Left colon (tissue), 2 donors: ENCODE results near the gene TRERF1. TPM values are rescaled to one million over a fixed set of nuclear protein-coding genes. Genes with fewer than 3 reads are reported as not detected.

ENCODE experiments used
- ATAC-seq: fragments of 200-7000 bp; cut with Tn5 transposase; one replicate; pipeline ENCODE4 v1.9.1; 2020; ENCODE audit warnings: mild to moderate bottlenecking, moderate library complexity
- DNase-seq, 2 donors: peaks; one replicate each; pipeline ENCODE4 v3.0.0-alpha.2; 2020
- intact Hi-C, 2 donors: fragments of 100-400 bp; cut with DNase I in 1 of 2; cut with micrococcal nuclease in 1 of 2; formaldehyde crosslinking; loops; one replicate each; pipeline versions ENCODE4 v1.11.2 to v1.14.0; 2022; cut with DNase I, micrococcal nuclease
- total RNA-seq, 2 donors: library from RNA; stranded (reverse); fragmentation: NEBNext Ultra II Directional; extraction: Animal tissue kit (Norgen Biotek cat#: 25700); gene quantifications; one replicate each; pipeline ENCODE4 v1.2.1, GENCODE V29; 2021
- donor health status: DM: no; HTN: no; CAD: no.
- donor health status: DM: yes; HTN: yes; CAD: no.

TRERF1 gene
- total RNA-seq, 2 donors from 2014 or later = 2.3 to 4.0 TPM

DNA sequence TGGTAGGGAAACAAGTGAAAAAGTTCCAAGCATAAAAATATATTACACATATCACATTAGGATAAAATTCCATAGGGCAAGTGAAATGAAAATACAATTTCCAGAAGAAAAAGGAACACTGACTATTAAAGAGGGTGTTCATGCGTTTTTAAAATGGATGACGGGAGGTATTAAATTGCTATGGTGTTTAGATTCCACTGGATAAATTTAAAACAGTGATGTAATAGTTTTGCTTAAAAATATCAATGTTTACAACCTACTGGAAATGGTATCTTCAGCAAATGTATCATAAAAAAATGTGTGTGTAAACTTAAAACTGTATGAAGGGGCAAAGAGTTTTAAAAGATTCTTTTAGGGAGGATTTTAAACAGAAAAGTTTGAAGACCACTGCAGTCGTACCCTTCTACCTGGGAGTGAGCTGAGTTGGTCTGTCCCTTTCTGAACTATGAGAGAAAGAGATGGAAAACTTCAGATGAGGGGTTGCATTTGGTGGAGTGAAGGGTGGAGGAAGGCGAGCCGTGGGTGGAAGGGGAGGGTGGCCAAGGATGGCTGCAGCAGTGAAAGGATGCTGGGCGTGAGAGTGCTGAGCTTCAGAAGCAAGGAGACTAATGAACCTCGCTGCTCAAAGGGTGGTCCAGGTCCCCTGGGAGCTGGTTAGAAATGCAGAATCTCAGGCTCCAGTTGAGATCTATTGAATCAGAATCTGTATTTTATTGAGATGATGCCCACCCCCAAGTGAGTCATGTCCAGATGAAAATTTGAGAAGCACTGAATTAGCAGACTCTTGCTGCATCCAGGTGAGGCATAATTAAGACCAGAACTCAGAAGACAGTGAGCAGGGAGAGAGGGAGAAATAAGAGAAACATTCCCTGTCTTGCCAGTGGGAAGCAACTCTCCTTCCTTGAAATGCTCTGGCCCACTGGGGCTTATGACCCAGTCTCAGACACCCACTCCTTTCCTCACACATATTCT is 179.6 kb downstream of the TRERF1 start:
- no peak for ATAC-seq
- intact Hi-C loops = no loop called here
- no peak for DNase-seq

DNA sequence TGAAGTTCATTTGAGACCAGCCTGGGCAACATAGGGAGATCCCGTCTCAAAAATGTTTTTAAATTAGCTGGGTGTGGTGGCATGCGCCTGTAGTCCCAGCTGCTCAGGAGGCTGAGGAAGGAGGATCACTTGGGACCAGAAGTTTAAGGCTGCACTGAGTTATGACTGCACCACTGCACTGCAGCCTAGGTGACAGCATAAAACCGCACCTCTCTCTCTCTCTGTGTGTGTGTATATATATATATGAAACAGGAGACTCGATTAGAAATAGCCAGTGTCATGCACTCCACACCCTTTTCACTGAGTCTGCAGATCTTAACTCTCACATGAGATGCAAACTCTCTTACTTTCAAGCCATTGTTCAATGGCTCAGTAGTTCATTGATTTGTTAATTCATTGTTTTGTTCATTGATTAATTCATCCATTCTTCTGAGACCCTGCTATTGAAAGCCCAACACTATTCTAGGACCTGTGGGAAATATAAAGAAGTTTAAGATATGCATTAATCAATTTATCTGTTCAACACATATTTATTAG is 181.7 kb downstream of the TRERF1 start:
- intact Hi-C loops = no loop called here

DNA sequence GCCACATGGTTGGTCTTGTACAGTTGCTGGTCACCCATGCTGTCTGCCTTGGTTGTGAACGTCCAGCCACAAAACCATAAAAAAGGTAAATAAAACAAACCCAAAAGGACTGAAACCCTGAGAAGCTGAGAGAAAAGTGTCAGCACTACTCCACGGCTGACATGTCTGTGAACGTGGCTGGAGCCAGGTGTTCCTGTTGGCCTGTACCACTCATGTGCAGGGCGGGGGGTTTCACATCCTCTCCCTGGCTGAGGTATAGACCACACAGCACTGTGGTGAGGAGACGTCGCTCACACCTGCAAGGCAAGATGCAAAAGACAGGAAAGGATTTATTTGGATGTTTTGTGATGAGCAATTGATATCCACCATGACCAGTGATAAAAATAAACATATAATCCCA is 182.2 kb downstream of the TRERF1 start:
- intact Hi-C loops = no loop called here
- DNase-seq = peak; percentile 37 to 53
- peak; percentile 24 for ATAC-seq

More for the DNA sequence above, 181.7 kb downstream of the TRERF1 start:
- no peak for DNase-seq
- ATAC-seq = no peak

DNA sequence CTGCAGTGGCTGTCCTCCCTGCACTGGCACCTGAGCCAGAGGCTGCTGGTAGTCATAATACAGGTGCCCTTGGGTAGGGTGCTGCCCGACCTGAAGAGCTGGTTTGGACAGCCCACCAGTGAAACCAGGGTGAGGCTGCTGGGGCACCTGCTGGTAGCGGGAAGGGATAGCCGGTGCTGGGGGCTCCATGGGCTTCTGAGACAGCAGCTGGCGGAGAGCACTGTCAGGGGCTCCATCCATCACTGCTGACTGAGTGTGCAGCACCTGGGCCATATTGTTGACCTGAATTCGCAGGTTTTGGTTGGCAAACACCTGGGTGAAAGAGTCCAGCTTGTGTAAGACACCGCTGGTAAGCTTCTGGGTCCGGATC is 182.9 kb downstream of the TRERF1 start:
- intact Hi-C loops = no loop called here
- no peak for DNase-seq
- no peak for ATAC-seq

DNA sequence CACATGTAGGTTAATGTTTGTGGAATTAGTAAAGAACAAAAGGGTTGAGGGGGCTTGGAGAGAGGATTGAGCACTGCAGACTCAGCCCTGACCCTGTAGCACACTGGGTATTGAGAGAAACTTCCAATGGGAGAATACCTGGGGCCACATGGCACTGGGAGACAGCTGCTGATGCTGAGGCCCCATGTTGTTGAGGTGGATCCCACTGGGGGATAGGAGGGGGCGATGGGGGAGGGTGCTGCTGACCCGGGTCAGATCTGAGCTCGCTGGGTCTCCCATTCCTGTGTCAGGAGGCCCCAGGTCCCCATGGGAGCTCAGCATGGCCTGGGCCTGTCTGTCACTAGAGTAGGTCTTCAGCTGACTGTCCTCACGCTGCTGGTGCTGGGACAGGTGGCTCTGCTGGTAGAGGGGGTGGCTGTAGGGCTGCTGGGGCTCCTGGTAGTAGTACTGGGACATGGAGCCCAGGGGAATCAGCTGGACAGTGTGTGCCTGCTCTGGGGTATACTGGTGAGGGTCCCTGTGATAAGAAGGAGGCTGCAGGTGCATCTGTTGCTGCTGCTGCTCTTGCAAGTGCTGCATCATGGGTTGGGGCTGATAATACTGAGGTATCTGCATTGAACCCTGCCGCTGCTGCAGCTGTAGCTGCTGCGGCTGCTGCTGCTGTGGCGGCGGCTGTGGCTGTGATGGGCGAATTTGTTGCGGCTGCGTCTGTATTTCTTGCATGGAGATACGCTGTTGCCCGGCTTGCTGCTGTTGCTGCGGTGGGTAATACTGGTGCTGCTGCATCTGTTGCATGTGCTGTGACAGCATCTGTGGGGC is 183.5 kb downstream of the TRERF1 start:
- intact Hi-C loops = no loop called here
- ATAC-seq (no peak), DNase-seq (no peak)

DNA sequence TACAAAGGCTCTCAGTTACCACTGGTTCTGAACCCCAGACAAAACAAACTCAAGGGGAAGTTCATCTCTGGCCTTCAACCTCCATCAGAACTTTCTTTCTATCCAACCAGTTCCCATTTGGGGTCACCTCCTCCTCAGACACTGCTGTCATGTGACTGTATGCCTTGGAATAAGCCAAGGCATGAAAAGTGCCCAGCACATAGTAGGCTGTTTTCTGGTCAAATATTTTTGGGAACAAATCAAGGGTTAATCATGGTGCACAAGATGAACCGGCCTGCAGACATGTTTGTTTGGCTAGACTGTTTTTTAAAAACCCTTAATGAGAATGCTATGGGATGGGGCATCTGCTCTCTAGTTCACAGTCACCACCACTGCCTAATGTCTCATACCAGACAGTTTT is 185.2 kb downstream of the TRERF1 start:
- no peak for DNase-seq
- ATAC-seq = no peak
- intact Hi-C loops = no loop called here

DNA sequence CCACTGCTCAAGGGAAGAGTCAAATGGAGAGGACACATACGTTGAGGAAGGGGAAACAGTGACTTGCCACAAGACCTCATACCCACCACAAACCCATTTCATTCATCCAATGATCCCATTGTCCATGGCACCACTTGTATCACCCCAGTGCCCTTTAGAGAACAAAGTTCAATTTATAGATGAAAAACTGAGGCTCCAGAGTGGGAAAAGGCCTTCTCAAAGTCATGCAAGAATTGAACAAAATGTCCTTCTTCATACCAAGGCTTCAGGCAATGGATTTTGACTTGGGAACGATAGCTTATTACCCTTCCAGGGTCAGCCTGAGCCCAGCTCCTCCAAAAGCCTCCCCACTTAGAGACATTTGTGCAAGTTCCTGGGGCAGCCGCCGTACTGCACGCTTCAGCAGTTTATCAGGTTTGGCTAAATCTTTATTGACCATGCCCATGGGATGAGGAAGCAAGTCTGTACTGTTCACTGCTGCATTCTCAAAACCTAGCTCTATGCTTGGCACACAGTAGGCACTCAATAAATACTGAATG is 186.8 kb downstream of the TRERF1 start:
- ATAC-seq = no peak
- intact Hi-C loops = loop anchor here in 1 of 2 donors (5.0 kb wide), 1 partner anchor 282 kb away; no protein-coding TSS in a partner anchor
- no peak for DNase-seq

DNA sequence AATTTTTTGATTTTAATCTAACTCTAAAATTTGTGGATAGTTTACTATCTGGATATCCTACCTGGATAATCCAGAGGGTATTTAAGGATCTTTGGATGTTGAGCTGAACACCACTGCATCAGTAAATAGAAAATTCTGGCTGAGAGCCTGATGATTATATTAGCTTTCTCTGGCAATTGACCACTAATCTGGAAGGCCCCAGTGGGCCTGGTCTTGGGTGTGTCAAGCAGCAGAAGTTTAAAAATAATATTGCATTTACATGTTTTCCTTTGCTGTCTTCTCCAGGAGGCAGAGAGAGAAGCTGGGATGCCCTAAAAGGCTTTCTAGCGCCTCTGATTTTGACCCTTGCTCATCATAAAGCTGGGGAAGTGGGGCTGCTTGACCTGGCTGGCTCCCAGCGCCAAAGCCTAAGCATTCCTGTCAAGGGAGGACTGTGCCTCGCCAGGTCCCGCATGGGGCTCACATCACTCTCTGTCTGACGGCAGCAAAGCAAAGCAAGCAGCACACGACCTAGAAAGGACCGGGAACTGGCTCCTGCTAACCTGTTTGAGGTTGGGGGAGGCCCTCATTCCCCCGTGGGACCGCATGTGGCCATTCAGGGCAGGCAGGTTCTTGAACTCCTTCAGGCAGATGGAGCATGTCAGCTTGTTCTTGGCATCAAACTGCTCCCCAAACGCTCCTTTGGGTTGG is 187.4 kb downstream of the TRERF1 start:
- DNase-seq (no peak), ATAC-seq (no peak)
- intact Hi-C loops = loop anchor here in 1 of 2 donors (5.0 kb wide), 1 partner anchor 283 kb away; no protein-coding TSS in a partner anchor

DNA sequence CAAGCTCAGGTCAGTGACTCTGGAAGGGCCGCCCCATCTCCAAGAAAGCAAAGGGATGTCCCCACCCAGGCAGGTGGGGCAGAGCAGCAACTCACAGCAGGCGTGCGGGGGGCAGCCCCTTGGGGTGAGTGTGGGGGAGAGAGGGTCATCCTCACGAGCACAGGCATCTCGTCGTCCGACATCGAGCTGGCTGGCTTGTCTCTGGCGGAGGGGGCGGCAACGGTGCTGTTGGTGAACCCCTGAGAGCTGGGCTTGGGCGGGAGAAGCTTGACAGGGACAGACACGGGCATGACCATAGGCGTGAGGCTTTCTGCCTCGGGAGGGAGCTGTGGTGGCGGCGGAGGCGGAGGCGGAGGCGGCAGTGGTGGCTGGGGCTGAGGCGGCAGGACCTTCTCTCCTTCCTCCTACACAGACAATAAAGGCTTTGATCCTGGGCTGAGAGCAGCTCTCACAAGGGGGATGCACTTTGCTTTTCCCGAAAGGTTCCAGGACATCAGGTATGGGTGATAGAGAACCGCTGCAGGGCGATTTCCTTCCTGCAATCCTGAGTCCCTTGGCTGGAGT is 188.5 kb downstream of the TRERF1 start:
- no peak for ATAC-seq
- no peak for DNase-seq
- intact Hi-C loops = loop anchor here in 1 of 2 donors (5.0 kb wide), 1 partner anchor 284 kb away; no protein-coding TSS in a partner anchor

DNA sequence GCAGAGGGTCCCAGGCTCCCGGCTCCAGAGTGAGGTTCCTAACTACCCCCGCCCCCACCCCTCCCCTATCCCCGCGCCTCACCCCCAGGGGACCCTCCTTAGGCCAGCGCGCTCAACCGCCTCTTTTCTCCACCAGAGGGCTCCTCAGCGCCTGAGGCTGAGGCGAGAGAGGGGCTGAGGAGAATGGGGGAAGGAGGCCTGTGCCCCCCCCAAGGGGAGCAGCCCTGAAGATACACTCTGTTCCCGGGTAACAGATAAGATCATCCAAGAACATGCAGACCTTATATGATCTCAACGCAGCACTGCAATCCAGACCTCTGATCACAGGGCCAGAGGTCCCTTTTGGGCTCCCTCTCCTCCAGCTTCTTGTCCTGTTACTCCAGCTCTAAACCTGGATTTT is 190.8 kb downstream of the TRERF1 start:
- intact Hi-C loops = loop anchor here in 1 of 2 donors (5.0 kb wide), 1 partner anchor 286 kb away; no protein-coding TSS in a partner anchor
- ATAC-seq = peak; percentile 48
- peak in 1 of 2 donors; percentile 33 for DNase-seq

DNA sequence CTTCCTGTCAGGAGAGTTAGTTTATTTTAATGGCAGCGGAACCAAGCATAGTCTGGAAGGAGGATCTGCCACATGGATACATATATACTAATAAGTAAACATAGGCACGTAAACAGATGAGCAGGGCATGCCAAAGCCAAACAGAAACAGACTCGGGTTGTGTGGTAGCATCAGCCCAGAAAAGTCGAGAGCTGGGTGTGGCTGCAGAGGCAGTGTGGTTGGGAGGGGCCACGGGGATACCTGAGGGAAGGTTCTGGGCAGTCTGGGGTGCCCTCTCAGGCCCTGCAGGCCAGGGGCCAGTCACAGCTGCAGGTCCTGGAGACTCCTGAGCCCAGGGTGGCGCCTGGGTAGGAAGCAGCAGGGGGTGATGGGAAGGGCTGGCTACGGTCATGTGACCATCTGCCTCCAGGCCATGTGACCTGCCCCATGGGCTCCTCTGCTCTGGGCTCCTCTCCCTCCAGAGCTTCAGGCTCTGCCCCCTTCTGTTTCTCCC is 191.3 kb downstream of the TRERF1 start:
- intact Hi-C loops = loop anchor here in 1 of 2 donors (5.0 kb wide), 1 partner anchor 287 kb away; no protein-coding TSS in a partner anchor
- no peak for DNase-seq
- peak; percentile 34 for ATAC-seq

DNA sequence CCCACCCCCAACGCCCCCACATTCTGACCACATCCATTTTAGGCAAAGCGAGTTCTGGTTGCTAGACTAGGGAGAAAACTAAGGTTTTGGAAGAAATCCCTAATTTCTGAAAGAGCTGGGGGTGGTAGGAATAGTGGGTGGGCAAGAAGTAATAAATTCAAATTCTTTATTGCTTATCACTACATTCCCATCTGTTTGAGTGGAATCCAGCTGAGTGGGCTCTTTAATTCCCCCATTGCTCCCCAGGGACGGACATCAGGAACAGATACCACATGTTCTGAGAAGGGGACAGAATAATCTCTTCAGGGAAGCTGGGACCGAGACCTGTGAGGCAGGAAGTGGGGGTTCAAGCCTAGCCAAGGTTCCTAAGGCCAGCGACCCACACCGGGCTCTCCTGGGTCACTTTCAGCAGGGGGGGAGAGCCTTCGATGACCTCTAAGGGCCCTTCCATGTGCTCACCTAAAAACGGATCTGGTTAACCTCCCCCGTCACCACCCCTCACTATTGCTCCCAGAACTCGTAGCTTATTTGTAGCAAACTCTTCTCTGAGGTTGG is 191.8 kb downstream of the TRERF1 start:
- intact Hi-C loops = loop anchor here in 1 of 2 donors (5.0 kb wide), 1 partner anchor 287 kb away; no protein-coding TSS in a partner anchor
- DNase-seq (no peak), ATAC-seq (no peak)

DNA sequence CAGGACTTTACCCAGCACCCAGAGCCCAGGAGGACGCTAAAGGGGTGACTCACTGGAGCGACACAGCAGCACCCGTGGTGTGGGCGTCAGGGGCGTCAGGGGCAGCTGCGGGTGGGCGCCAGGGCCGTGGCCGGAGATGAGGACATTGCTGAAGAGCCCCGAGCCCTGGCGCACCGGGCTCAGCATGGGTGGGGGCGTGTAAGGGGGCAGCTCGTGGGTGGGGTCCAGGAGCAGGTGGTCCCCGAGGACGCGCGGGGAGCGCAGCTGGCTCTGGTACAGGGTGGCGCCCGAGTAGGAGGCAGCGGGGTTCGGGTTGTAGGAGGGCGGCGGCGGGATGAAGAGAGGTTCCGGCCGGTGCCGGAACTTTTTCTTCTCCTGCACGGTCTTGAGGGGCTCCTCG is 192.4 kb downstream of the TRERF1 start:
- intact Hi-C loops = no loop called here
- no peak for ATAC-seq
- no peak for DNase-seq

DNA sequence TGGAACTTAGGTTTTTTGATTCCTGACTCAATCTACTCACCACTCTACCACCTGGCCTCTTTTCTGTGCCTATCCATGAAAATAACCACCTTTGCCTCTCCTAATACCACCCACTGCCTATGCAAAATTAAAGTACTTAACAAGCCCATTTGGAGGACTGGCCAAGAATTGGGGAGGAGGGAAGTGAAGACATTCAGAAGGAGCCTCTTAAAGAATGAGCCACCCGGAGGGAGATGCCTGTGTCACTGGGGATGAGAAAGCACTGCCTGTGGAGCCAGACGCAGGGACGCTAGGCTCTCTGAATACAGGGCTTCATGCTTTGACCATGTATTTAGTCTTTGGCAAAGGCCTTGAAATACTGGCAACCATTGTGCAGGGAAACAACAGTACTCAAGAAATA is 194.1 kb downstream of the TRERF1 start:
- intact Hi-C loops = no loop called here
- no peak for ATAC-seq

DNA sequence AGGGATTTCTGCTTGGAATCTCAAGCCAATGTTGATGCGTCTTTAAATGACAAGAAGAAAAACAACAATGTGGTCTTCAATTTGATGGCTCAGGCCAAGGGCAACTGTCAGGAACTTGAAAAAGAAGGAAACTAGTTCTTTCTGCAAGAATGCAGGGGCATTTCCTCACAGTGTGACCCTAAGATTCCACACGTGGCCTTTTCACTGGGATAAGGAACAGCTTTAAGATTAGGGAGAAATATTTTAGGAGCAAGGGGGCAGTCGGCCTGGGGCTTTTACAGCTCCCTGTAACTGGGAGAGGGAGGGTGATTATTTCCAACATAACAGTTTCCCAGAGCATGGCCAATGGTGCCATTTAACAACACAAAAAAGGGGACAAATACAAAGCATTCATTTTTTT is 194.7 kb downstream of the TRERF1 start:
- DNase-seq (no peak), ATAC-seq (no peak)
- intact Hi-C loops = no loop called here

More for the DNA sequence above, 194.1 kb downstream of the TRERF1 start:
- no peak for DNase-seq

DNA sequence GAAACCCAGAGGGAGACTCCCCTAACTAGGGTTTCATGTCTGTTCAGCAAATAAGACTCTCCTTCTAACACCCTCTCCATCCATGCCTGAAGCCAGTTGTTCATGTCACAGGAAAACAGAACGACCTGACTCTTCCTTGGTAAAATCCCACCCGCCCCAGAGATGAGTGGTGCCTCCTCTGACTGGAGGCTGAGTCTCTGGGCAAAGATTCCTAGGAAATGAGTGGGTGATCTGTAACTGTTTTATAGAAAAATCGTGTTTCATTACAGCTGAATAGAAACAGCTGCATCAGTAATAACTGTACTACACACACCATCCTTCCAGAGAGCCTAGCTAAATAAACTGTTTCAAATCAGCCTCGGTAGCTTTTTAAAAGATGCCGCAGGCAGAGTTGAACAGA is 196.7 kb downstream of the TRERF1 start:
- ATAC-seq = no peak
- intact Hi-C loops = no loop called here

DNA sequence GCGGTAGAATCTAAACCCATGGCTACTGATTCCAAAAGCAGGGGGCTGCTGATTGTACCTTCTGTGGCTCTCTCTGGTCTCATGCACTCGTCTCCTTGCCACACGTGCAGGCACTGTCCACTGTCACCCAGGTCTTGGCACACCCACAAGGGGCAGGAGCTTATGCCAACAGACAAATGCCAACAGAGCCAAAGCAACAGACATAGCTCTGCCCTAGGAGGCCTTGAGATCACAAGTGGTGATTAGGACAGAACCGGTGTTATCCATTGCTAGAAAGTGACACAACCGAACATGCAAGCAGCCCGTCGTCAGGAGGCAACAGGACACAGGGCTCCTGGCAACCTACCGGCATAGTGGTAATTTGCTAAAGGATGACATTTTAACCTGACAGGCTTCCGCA is 197.2 kb downstream of the TRERF1 start:
- no peak for ATAC-seq
- no peak for DNase-seq
- intact Hi-C loops = no loop called here

More for the DNA sequence above, 196.7 kb downstream of the TRERF1 start:
- DNase-seq = no peak
